IMR-90 (cell line): ENCODE data around the gene DGKZ. TPM values are rescaled to one million over a fixed set of nuclear protein-coding genes. Genes with fewer than 3 reads are reported as not detected.

Experiments
- ATAC-seq: fragments of 200-7000 bp; cut with Tn5 transposase; 2 replicates; pipeline ENCODE4 v1.9.1; 2020; ENCODE audit warnings: low read depth, mild to moderate bottlenecking, moderate library complexity
- BruUV-seq: library from RNA; stranded (reverse); fragments of 400-500 nt; replicated peaks from 2 replicates; lab custom pipeline; 2021; lab: Mats Ljungman, UMichigan
- CTCF ChIA-PET: fragments of 300-600 bp; formaldehyde crosslinking; extraction: SDS; loops from one replicate; lab custom pipeline; 2021; ENCODE audit warnings: antibody characterized with exemption; lab: Yijun Ruan, JAX
- POLR2A ChIA-PET: fragments of 300-600 bp; sonication (Branson Sonifier 250); formaldehyde crosslinking; loops from one replicate; lab custom pipeline; 2022; ENCODE audit warnings: antibody characterized with exemption; ENCODE audit not compliant: unreplicated experiment; lab: Charles Lee
- DNase-seq: peaks from one replicate; pipeline ENCODE4 v3.0.0; 2013
- H2AFZ ChIP-seq: replicated peaks from 2 replicates; pipeline ENCODE3; 2013; ENCODE audit warnings: low read length, mild to moderate bottlenecking; ENCODE audit not compliant: poor library complexity
- H2AK5ac ChIP-seq: 2 replicates; pipeline ENCODE4 v1.6.1; 2013; ENCODE audit warnings: low read depth, low read length, inconsistent platforms
- H2AK9ac ChIP-seq: replicated peaks from 2 replicates; pipeline ENCODE3; 2013; ENCODE audit warnings: mild to moderate bottlenecking, low read depth, low read length, moderate library complexity; ENCODE audit not compliant: poor library complexity
- H2BK120ac ChIP-seq: 2 replicates; pipeline ENCODE4 v1.6.1; 2013; ENCODE audit warnings: low read depth, low read length, inconsistent platforms
- H2BK15ac ChIP-seq: 3 replicates; pipeline ENCODE4 v1.6.1; 2013; ENCODE audit warnings: low read depth, low read length, inconsistent platforms
- H2BK20ac ChIP-seq: 2 replicates; pipeline ENCODE4 v1.6.1; 2013; ENCODE audit warnings: low read depth, mild to moderate bottlenecking, inconsistent platforms, low read length, moderate library complexity
- H2BK5ac ChIP-seq: 2 replicates; pipeline ENCODE4 v1.6.1; 2013; ENCODE audit warnings: mild to moderate bottlenecking, low read depth, low read length, inconsistent platforms; ENCODE audit not compliant: poor library complexity, severe bottlenecking
- H3K14ac ChIP-seq: replicated peaks from 2 replicates; pipeline ENCODE4 v1.6.1; 2013; ENCODE audit warnings: low read depth, low read length, inconsistent platforms
- H3K18ac ChIP-seq: 2 replicates; pipeline ENCODE4 v1.6.1; 2013; ENCODE audit warnings: low read depth, low read length, control low read depth
- H3K23ac ChIP-seq: 2 replicates; pipeline ENCODE4 v1.6.1; 2013; ENCODE audit warnings: low read depth, low read length, inconsistent platforms
- H3K27ac ChIP-seq: 2 replicates; pipeline ENCODE4 v1.5.1; 2013; ENCODE audit warnings: mild to moderate bottlenecking, control low read depth, low read length; ENCODE audit not compliant: insufficient read depth
- H3K27me3 ChIP-seq: 2 replicates; pipeline ENCODE4 v1.6.1; 2013; ENCODE audit warnings: low read length; ENCODE audit not compliant: control insufficient read depth, insufficient read depth
- H3K36me3 ChIP-seq: 2 replicates; pipeline ENCODE4 v1.6.1; 2013; ENCODE audit warnings: low read length, mixed read lengths; ENCODE audit not compliant: control insufficient read depth, insufficient read depth
- H3K4ac ChIP-seq: 2 replicates; pipeline ENCODE4 v1.6.1; 2013; ENCODE audit warnings: low read depth, low read length, inconsistent platforms
- H3K4me1 ChIP-seq: 2 replicates; pipeline ENCODE4 v1.6.1; 2013; ENCODE audit warnings: low read length, mixed read lengths; ENCODE audit not compliant: control insufficient read depth, insufficient read depth
- H3K4me2 ChIP-seq: 2 replicates; pipeline ENCODE4 v1.6.1; 2013; ENCODE audit warnings: low read depth, mild to moderate bottlenecking, control low read depth, low read length, moderate library complexity
- H3K4me3 ChIP-seq: 2 replicates; pipeline ENCODE4 v1.5.1; 2013; ENCODE audit warnings: low read depth, mild to moderate bottlenecking, control low read depth, low read length, moderate library complexity; ENCODE audit not compliant: insufficient read depth
- H3K56ac ChIP-seq: 2 replicates; pipeline ENCODE4 v1.6.1; 2013; ENCODE audit warnings: low read length, inconsistent platforms; ENCODE audit not compliant: insufficient read depth; ENCODE audit errors: extremely low read depth
- H3K79me1 ChIP-seq, 2 experiments: 2 replicates each; pipeline ENCODE4 v1.6.1; 2013; ENCODE audit warnings: low read length in 2 of 2, inconsistent platforms in 1 of 2, low read depth in 1 of 2
- H3K9ac ChIP-seq: 2 replicates; pipeline ENCODE4 v1.6.1; 2013; ENCODE audit warnings: low read depth, low read length, control low read depth
- H3K9me1 ChIP-seq: 2 replicates; pipeline ENCODE4 v1.6.1; 2013; ENCODE audit warnings: low read length, inconsistent platforms; ENCODE audit not compliant: insufficient read depth
- H3K9me3 ChIP-seq: 2 replicates; pipeline ENCODE4 v1.6.1; 2013; ENCODE audit warnings: low read length; ENCODE audit not compliant: control insufficient read depth, insufficient read depth
- H4K20me1 ChIP-seq: 2 replicates; pipeline ENCODE4 v1.6.1; 2013; ENCODE audit warnings: low read length, inconsistent platforms; ENCODE audit not compliant: insufficient read depth
- H4K5ac ChIP-seq: 2 replicates; pipeline ENCODE4 v1.6.1; 2013; ENCODE audit warnings: mild to moderate bottlenecking, low read depth, low read length, control low read depth
- H4K8ac ChIP-seq, 2 experiments: 2 replicates each; pipeline ENCODE4 v1.6.1; 2013; ENCODE audit warnings: low read depth in 2 of 2, low read length in 2 of 2, control low read depth in 1 of 2, inconsistent platforms in 1 of 2
- H4K91ac ChIP-seq: 2 replicates; pipeline ENCODE4 v1.6.1; 2013; ENCODE audit warnings: low read depth, low read length, inconsistent platforms; ENCODE audit not compliant: insufficient read depth
- RCOR1 ChIP-seq: IDR thresholded peaks from 2 replicates; pipeline ENCODE4 v1.6.1; 2012; ENCODE audit warnings: mild to moderate bottlenecking, low read length, improper control_type of control experiment; ENCODE audit not compliant: insufficient replicate concordance
- WGBS, 2 experiments: methylation state at CpG; one replicate each; pipeline versions ENCODE4 v1.1.5 to v1.1.7; 2013; ENCODE audit warnings: missing lambda C conversion rate in 2 of 2; ENCODE audit not compliant: insufficient read length in 1 of 2; ENCODE audit errors: extremely low coverage in 2 of 2; 5-methylcytosine and 5-hydroxymethylcytosine counted together
- dilution Hi-C: fragments of 300-500 bp; cut with HindIII; formaldehyde crosslinking; loops from one replicate; pipeline ENCODE4 v1.14.3; 2018; ENCODE audit warnings: low sequenced_read_pairs; ENCODE audit not compliant: unreplicated experiment
- in situ Hi-C: fragments of 300-500 bp; cut with MboI; formaldehyde crosslinking; loops from 3 replicates; pipeline ENCODE4 v1.14.3; 2019; ENCODE audit warnings: low sequenced_read_pairs, inconsistent platforms, mixed read lengths
- intact Hi-C: fragments of 100-400 bp; cut with micrococcal nuclease; formaldehyde crosslinking; loops from 2 replicates; pipeline ENCODE4 v1.10.0; 2022
- microRNA-seq, 2 experiments: library from miRNA; stranded (forward) in 1 of 2; unstranded in 1 of 2; fragments of 10-50 nt in 1 of 2; fragments of <30 nt in 1 of 2; gene quantifications in 1 of 2; microRNA quantifications in 1 of 2; one replicate each; pipeline versions ENCODE3 to v1.1.0; 2013 to 2020; ENCODE audit not compliant: insufficient read depth in 1 of 2, insufficient read length in 1 of 2, unreplicated experiment in 1 of 2
- polyA plus RNA-seq, 3 experiments: library from polyadenylated mRNA; depleted of rRNA; stranded (reverse); fragments of >200 nt; gene quantifications; 2 replicates each; pipeline ENCODE4 v1.2.3, GENCODE V29; 2012; ENCODE audit warnings: low replicate concordance in 1 of 3
- small RNA-seq, 5 experiments: library from RNA; depleted of rRNA; stranded (forward); fragments of <200 nt; gene quantifications; one replicate each; pipeline ENCODE3, GENCODE V24; 2012
- total RNA-seq: library from RNA; depleted of rRNA; stranded (reverse); fragments of >200 nt; gene quantifications from 2 replicates; pipeline ENCODE4 v1.2.3, GENCODE V29; 2012; rRNA removed

DGKZ gene
- total and polyA plus RNA-seq, 2 of the 4 experiments (the other 2 are of a cell fraction), result 46.8 to 62.0 TPM

- no peak overlapping the region for H2BK120ac ChIP-seq
- H3K79me1 ChIP-seq, result peaks cover 0 to 7% of the 10 kb centered on the region in 2 experiments; a peak in 1 of 4 replicates
- H4K5ac ChIP-seq, result no peak overlapping the region
- H3K4me2 ChIP-seq, result no peak overlapping the region
- H3K9ac ChIP-seq, result no peak overlapping the region
- H2BK5ac ChIP-seq, result no peak overlapping the region
- in situ Hi-C loops, result no loop called here
- 0 out of 2 replicates have a peak, but pooled peaks cover 6% of the 10 kb centered on the region for H3K9me1 ChIP-seq
- peaks cover 27% of the 10 kb centered on the region for H3K36me3 ChIP-seq
- H4K20me1 ChIP-seq, result peaks cover 4% of the 10 kb centered on the region; the same call in 1 of the 2 replicates
- no peak overlapping the region for H2BK20ac ChIP-seq
- no peak overlapping the region for H4K8ac ChIP-seq
- no peak overlapping the region for H3K18ac ChIP-seq
- no CpG with 5 or more reads among the region's 3 CpGs for WGBS, 2 experiments
- no peak overlapping the region for H3K4ac ChIP-seq
- no peak overlapping the region for H3K23ac ChIP-seq
- no peaks in the 10 kb centered on the region for H3K9me3 ChIP-seq
- H2BK15ac ChIP-seq, result no peak overlapping the region
- no peak overlapping the region for H4K91ac ChIP-seq
- H2AFZ ChIP-seq, result no peak overlapping the region
- TF ChIP-seq RCOR1, result no peak
- DNase-seq, result no peak
- H3K14ac ChIP-seq, result no peak overlapping the region
- CTCF ChIA-PET, result no interaction called here
- no peaks in the 10 kb centered on the region for H3K27me3 ChIP-seq
- BruUV-seq, result no TSS peak
- no peak overlapping the region for H3K27ac ChIP-seq
- no peak overlapping the region for H2AK9ac ChIP-seq
- no peak overlapping the region for H3K56ac ChIP-seq
- H3K4me3 ChIP-seq, result no peak overlapping the region
- peak; percentile 49; the same call in 1 of the 2 replicates for ATAC-seq
- POLR2A ChIA-PET, result no interaction called here
- no peaks in the 10 kb centered on the region for H3K4me1 ChIP-seq
- dilution Hi-C loops, result no loop called here
- intact Hi-C loops, result no loop called here
- H2AK5ac ChIP-seq, result no peak overlapping the region
Measured at GRCh38 chr11:46429717-46430116, 82.5 kb downstream of the DGKZ start.

Small RNA genes lying within 50 kb of the gene (microRNA-seq; reads per million reads assigned to microRNA genes)
- gene MIR4688, result 0 to 1.5 reads per million in 2 experiments

Small RNA genes lying within 50 kb of the gene (small RNA-seq; reads per million reads assigned to genes)
- 0 to 1.7 (median 0) reads per million in 5 experiments for gene MIR4688

Other genes with a start within 250 kb of the DGKZ start
- 9.0 and 9.7 TPM in 2 replicates for gene PHF21A, start 226.0 kb upstream of the DGKZ start, total RNA-seq
- 20.6 and 23.6 TPM in 2 replicates for gene PHF21A, start 226.0 kb upstream of the DGKZ start, polyA plus RNA-seq (2012; rRNA removed)
- gene CREB3L1, start 69.8 kb upstream of the DGKZ start, total RNA-seq, result 8.1 and 10.0 TPM in 2 replicates
- gene CREB3L1, start 69.8 kb upstream of the DGKZ start, polyA plus RNA-seq (2012; rRNA removed), result 76.9 and 82.3 TPM in 2 replicates
- gene MDK, start 34.2 kb downstream of the DGKZ start, total RNA-seq, result 23.1 and 25.8 TPM in 2 replicates
- 377 and 389 TPM in 2 replicates for gene MDK, start 34.2 kb downstream of the DGKZ start, polyA plus RNA-seq (2012; rRNA removed)
- gene CHRM4, start 44.3 kb downstream of the DGKZ start, total RNA-seq, result 0.18 and 0.28 TPM in 2 replicates
- 0.09 and 0.19 TPM in 2 replicates for gene CHRM4, start 44.3 kb downstream of the DGKZ start, polyA plus RNA-seq (2012; rRNA removed)
- gene AMBRA1, start 246.6 kb downstream of the DGKZ start, total RNA-seq, result 16.7 and 18.3 TPM in 2 replicates
- 9.4 and 10.2 TPM in 2 replicates for gene AMBRA1, start 246.6 kb downstream of the DGKZ start, polyA plus RNA-seq (2012; rRNA removed)